Measurements from ENCODE around the gene CCDC197.

GRCh38 chr14:94019329-94019728 is 22.2 kb downstream of the CCDC197 start:
- TF ChIP-seq CTCF (IDR thresholded peaks at IDR 0.05; ENCODE audit: low read length) = no peak
- no peak for TF ChIP-seq EZH2 (IDR thresholded peaks at IDR 0.05; ENCODE audit: borderline replicate concordance, low read length)

All from OCI-LY1 (cell line).